Measurements from ENCODE around the gene MAPRE2. TPM values are rescaled to one million over a fixed set of nuclear protein-coding genes. Genes with fewer than 3 reads are reported as not detected.

Gene MAPRE2
- total RNA-seq, 1 experiment from 2014 or later, result 29.4 TPM

GRCh38 chr18:35139517-35139916 is 98.3 kb downstream of the MAPRE2 start:
- no peak overlapping the region for H4K8ac ChIP-seq (replicated peaks; ENCODE audit: insufficient read length, low read depth, low read length)
- H4K91ac ChIP-seq (ENCODE audit: insufficient read length, low read depth, low read length), result no peak overlapping the region
- no peaks in the 10 kb centered on the region for H3K79me1 ChIP-seq (ENCODE audit: insufficient read depth, low read depth, low read length, poor library complexity, severe bottlenecking)
- no peak overlapping the region for H2BK5ac ChIP-seq (ENCODE audit: insufficient read length, low read length)
- peaks cover 20 to 23% of the 10 kb centered on the region in 2 experiments for H3K4me1 Mint-ChIP-seq
- no peak overlapping the region for H2BK12ac ChIP-seq (ENCODE audit: insufficient read length, low read depth, low read length)
- peaks cover 2% of the 10 kb centered on the region for H3K27me3 Mint-ChIP-seq (ENCODE audit: low read depth)
- H3K79me2 ChIP-seq (ENCODE audit: insufficient read depth, low read length), result no peaks in the 10 kb centered on the region
- H2BK20ac ChIP-seq (ENCODE audit: low read depth, low read length, poor library complexity, severe bottlenecking), result no peak overlapping the region
- no peak overlapping the region for H3K23ac ChIP-seq (ENCODE audit: insufficient read length, low read depth, low read length)
- TF ChIP-seq CTCF (conservative IDR thresholded peaks at IDR 0.05), result no peak
- H3K4me1 ChIP-seq (ENCODE audit: insufficient read depth, low read length), result peaks cover 2% of the 10 kb centered on the region; the same call in 1 of the 2 replicates
- no peaks in the 10 kb centered on the region for H3K27me3 ChIP-seq (ENCODE audit: insufficient read depth, low read length)
- H3K36me3 Mint-ChIP-seq (ENCODE audit: insufficient read depth in 1 of 3, low read depth in 3 of 3), result peaks cover 11 to 12% (median 12%) of the 10 kb centered on the region in 3 experiments; a peak in 5 of 7 replicates
- H2BK120ac ChIP-seq (ENCODE audit: low read depth, low read length, poor library complexity, severe bottlenecking), result no peak overlapping the region
- no peaks in the 10 kb centered on the region for H3K23me2 ChIP-seq (ENCODE audit: insufficient read length, low read depth, low read length, poor library complexity, severe bottlenecking)
- H3K4ac ChIP-seq (ENCODE audit: low read depth, low read length), result no peak overlapping the region
- no peak overlapping the region for H3K4me2 ChIP-seq (ENCODE audit: insufficient read depth, insufficient read length, low read length)
- H3K18ac ChIP-seq (ENCODE audit: insufficient read length, low read depth, low read length), result no peak overlapping the region
- no peaks in the 10 kb centered on the region for H3K9me3 Mint-ChIP-seq
- no peaks in the 10 kb centered on the region for H3K9me3 ChIP-seq (ENCODE audit: control insufficient read depth, low read depth, low read length)
- H4K5ac ChIP-seq (ENCODE audit: insufficient read length, low read depth, low read length), result no peak overlapping the region
- no peak overlapping the region for H3T11ph ChIP-seq (ENCODE audit: low read length)
- H2AFZ ChIP-seq (ENCODE audit: low read length), result no peak overlapping the region
- H3K4me3 Mint-ChIP-seq, result no peak overlapping the region
- H3K27ac ChIP-seq (ENCODE audit: insufficient read length, low read depth, low read length), result no peak overlapping the region
- no peaks in the 10 kb centered on the region for H4K20me1 ChIP-seq (ENCODE audit: control insufficient read depth, insufficient read depth, insufficient read length)
- DNase-seq, result no peak
- H3K27ac Mint-ChIP-seq, result no peak overlapping the region
- no peak overlapping the region for H3K56ac ChIP-seq (ENCODE audit: insufficient read length, low read depth, low read length)
- H2AK5ac ChIP-seq (ENCODE audit: insufficient read length, low read length), result no peak overlapping the region
- WGBS (ENCODE audit: extremely low coverage, insufficient read length, low lambda C conversion rate), result no CpG with 5 or more reads among the region's 3 CpGs
- H2BK15ac ChIP-seq (ENCODE audit: low read depth, low read length), result no peak overlapping the region
- H3K14ac ChIP-seq (ENCODE audit: insufficient read depth, low read length), result no peak overlapping the region
- H3K9ac ChIP-seq (ENCODE audit: extremely low read depth, insufficient read length, low read length), result no peak overlapping the region

All from H9 (cell line).